Panc1 (cell line): ENCODE results near the gene BRCA2. TPM values are rescaled to one million over a fixed set of nuclear protein-coding genes. Genes with fewer than 3 reads are reported as not detected.
A peak's percentile ranks its signal among the peaks of the same experiment; 100 is the strongest.

Experiments
- ATAC-seq: fragments of 200-7000 bp; cut with Tn5 transposase; 2 replicates; pipeline ENCODE4 v1.9.1; 2020; ENCODE audit warnings: mild to moderate bottlenecking, moderate library complexity
- BruUV-seq: library from RNA; stranded (reverse); fragments of 400-500 nt; replicated peaks from 2 replicates; lab custom pipeline; 2021; lab: Mats Ljungman, UMichigan
- CTCF ChIA-PET: fragments of 300-600 bp; sonication (Branson Sonifier 250); formaldehyde crosslinking; loops from one replicate; lab custom pipeline; 2022; ENCODE audit warnings: antibody characterized with exemption; lab: Charles Lee
- POLR2A ChIA-PET: fragments of 300-600 bp; sonication (Branson Sonifier 250); formaldehyde crosslinking; loops from one replicate; lab custom pipeline; 2022; ENCODE audit warnings: antibody characterized with exemption; lab: Charles Lee
- DNase-seq: peaks from one replicate; pipeline ENCODE4 v3.0.0-alpha.2; 2010; ENCODE audit warnings: low read depth, low spot score
- H3K27ac ChIP-seq: 2 replicates; pipeline ENCODE4 v1.5.1; 2011; ENCODE audit warnings: mild to moderate bottlenecking, low read length, inconsistent platforms
- H3K27me3 ChIP-seq: fragments of 200-500 bp; sonication (Bioruptor generic); 2 replicates; pipeline ENCODE4 v1.6.0; 2014; ENCODE audit warnings: low read length, inconsistent platforms; ENCODE audit not compliant: control insufficient read depth, insufficient read depth
- H3K36me3 ChIP-seq: fragments of 200-500 bp; sonication (Bioruptor generic); 2 replicates; pipeline ENCODE4 v1.5.1; 2014; ENCODE audit warnings: inconsistent platforms, mild to moderate bottlenecking, low read length, moderate library complexity; ENCODE audit not compliant: control insufficient read depth, insufficient read depth
- H3K4me1 ChIP-seq: 2 replicates; pipeline ENCODE4 v1.5.1; 2011; ENCODE audit warnings: inconsistent platforms, mild to moderate bottlenecking, low read length, moderate library complexity; ENCODE audit not compliant: control insufficient read depth, insufficient read depth
- H3K4me3 ChIP-seq, 2 experiments: 2 replicates each; pipeline ENCODE4 v1.5.1; 2011 to 2012; ENCODE audit warnings: low read depth in 2 of 2, low read length in 2 of 2, mild to moderate bottlenecking in 2 of 2, inconsistent platforms in 1 of 2, moderate library complexity in 1 of 2
- H3K9me3 ChIP-seq: fragments of 200-500 bp; sonication (Bioruptor generic); 2 replicates; pipeline ENCODE4 v1.5.1; 2014; ENCODE audit warnings: low read depth, mild to moderate bottlenecking, inconsistent platforms, low read length, moderate library complexity; ENCODE audit not compliant: control insufficient read depth, insufficient read depth
- POLR2AphosphoS5 ChIP-seq: IDR thresholded peaks from 2 replicates; pipeline ENCODE4 v1.6.1; 2012; ENCODE audit warnings: mild to moderate bottlenecking, low read depth, low read length, moderate library complexity
- SIN3A ChIP-seq: IDR thresholded peaks from 2 replicates; pipeline ENCODE4 v1.6.1; 2012; ENCODE audit warnings: low read depth, mild to moderate bottlenecking, low read length, moderate library complexity, borderline replicate concordance; ENCODE audit not compliant: insufficient read depth
- TCF7L2 ChIP-seq: IDR thresholded peaks from 2 replicates; pipeline ENCODE4 v1.6.1; 2011; ENCODE audit warnings: mild to moderate bottlenecking, low read depth, low read length, inconsistent platforms
- in situ Hi-C: cut with HindIII; loops from 2 replicates; pipeline ENCODE4 v1.10.0; 2016; ENCODE audit warnings: low sequenced_read_pairs, low pct_unique_long_range_greater_than_20kb
- intact Hi-C: fragments of 100-400 bp; cut with micrococcal nuclease; formaldehyde crosslinking; loops from one replicate; pipeline ENCODE4 v1.10.0; 2022; ENCODE audit not compliant: unreplicated experiment
- total RNA-seq: library from RNA; stranded (reverse); gene quantifications from one replicate; pipeline ENCODE4 v1.2.1, GENCODE V29; 2021; ENCODE audit not compliant: unreplicated experiment
- TF ChIP-seq, protein P1 (sequence below): fragments of 450-650 bp; IDR thresholded peaks from 2 replicates; pipeline ENCODE4 v1.5.1; 2017; ENCODE audit warnings: mild to moderate bottlenecking
- TF ChIP-seq, protein P2 (sequence below), 2 experiments: IDR thresholded peaks; 2 replicates each; pipeline ENCODE4 v1.6.1; 2011 to 2012; ENCODE audit warnings: low read depth in 2 of 2, control low read depth in 1 of 2, low read length in 1 of 2, mild to moderate bottlenecking in 1 of 2, moderate library complexity in 1 of 2; ENCODE audit not compliant: insufficient read depth in 1 of 2

The BRCA2 gene
- total RNA-seq, 1 experiment from 2014 or later: 8.4 TPM

DNA sequence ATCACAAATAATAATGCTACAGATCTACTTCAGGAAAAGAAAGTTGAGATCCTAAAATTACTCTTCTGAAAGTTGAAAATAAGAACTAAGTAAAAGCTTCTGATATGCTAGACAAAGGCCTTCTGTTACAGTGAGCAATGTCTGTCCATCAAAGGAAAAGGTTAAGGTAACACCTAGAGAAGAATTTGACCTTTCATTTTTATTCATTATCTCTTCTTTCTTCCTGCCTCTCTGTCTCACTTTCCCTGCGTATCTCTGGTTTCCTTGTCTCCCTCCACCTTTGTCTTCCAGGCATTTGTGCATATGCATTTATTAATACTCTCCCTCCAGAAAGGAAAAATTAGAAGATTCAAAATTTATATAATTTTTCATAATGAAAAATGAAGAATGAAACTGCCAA, 49.2 kb upstream of the BRCA2 start:
- ChIA-PET POLR2A (no interaction called here), CTCF (no interaction called here)
- BruUV-seq: no TSS peak
- H3K4me3 ChIP-seq: no peak overlapping the region
- no peaks in the 10 kb centered on the region for H3K9me3 ChIP-seq
- no peaks in the 10 kb centered on the region for H3K36me3 ChIP-seq
- no peaks in the 10 kb centered on the region for H3K4me1 ChIP-seq
- in situ Hi-C loops (no loop called here), intact Hi-C loops (no loop called here)
- H3K27ac ChIP-seq: no peak overlapping the region
- ATAC-seq (no peak), DNase-seq (no peak)
- no peak for TF ChIP-seq TCF7L2
- TF ChIP-seq, protein P1, sequence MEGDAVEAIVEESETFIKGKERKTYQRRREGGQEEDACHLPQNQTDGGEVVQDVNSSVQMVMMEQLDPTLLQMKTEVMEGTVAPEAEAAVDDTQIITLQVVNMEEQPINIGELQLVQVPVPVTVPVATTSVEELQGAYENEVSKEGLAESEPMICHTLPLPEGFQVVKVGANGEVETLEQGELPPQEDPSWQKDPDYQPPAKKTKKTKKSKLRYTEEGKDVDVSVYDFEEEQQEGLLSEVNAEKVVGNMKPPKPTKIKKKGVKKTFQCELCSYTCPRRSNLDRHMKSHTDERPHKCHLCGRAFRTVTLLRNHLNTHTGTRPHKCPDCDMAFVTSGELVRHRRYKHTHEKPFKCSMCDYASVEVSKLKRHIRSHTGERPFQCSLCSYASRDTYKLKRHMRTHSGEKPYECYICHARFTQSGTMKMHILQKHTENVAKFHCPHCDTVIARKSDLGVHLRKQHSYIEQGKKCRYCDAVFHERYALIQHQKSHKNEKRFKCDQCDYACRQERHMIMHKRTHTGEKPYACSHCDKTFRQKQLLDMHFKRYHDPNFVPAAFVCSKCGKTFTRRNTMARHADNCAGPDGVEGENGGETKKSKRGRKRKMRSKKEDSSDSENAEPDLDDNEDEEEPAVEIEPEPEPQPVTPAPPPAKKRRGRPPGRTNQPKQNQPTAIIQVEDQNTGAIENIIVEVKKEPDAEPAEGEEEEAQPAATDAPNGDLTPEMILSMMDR: no peak
- TF ChIP-seq, protein P2, sequence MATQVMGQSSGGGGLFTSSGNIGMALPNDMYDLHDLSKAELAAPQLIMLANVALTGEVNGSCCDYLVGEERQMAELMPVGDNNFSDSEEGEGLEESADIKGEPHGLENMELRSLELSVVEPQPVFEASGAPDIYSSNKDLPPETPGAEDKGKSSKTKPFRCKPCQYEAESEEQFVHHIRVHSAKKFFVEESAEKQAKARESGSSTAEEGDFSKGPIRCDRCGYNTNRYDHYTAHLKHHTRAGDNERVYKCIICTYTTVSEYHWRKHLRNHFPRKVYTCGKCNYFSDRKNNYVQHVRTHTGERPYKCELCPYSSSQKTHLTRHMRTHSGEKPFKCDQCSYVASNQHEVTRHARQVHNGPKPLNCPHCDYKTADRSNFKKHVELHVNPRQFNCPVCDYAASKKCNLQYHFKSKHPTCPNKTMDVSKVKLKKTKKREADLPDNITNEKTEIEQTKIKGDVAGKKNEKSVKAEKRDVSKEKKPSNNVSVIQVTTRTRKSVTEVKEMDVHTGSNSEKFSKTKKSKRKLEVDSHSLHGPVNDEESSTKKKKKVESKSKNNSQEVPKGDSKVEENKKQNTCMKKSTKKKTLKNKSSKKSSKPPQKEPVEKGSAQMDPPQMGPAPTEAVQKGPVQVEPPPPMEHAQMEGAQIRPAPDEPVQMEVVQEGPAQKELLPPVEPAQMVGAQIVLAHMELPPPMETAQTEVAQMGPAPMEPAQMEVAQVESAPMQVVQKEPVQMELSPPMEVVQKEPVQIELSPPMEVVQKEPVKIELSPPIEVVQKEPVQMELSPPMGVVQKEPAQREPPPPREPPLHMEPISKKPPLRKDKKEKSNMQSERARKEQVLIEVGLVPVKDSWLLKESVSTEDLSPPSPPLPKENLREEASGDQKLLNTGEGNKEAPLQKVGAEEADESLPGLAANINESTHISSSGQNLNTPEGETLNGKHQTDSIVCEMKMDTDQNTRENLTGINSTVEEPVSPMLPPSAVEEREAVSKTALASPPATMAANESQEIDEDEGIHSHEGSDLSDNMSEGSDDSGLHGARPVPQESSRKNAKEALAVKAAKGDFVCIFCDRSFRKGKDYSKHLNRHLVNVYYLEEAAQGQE (IDR thresholded peaks at IDR 0.05; ENCODE audit: insufficient read depth in 1 of 2, low read depth in 2 of 2, low read length in 1 of 2): no peak
- TF ChIP-seq SIN3A: no peak
- TF ChIP-seq POLR2AphosphoS5: no peak
- H3K27me3 ChIP-seq: no peaks in the 10 kb centered on the region

DNA sequence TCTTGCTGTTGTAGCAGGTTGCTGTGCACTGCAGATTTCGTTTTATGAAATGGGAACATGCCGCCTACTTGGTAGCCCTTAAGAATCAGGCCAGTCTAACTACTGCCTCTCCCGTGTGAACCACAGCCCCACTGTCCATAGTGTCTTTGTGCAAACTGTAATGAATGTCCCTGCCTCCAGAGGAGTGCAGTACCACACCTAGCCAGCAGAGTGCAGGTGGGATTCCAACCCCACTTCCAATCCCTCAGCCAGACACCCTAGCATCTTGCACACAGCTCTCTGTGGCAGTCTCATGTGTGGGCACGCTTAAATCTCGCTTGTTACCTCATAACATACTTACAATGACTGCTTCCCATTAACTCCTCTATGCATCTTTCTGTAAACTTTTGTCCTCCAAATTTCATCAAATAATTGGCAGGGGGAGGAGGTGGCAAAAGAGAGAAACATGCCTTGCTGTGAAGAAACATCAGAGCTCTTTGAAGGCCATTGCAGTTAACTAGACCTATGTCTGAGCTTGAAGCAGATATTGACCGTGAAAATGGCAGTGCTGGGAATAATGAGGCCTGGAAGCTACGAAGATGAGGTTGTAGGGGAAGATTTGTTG, 47.4 kb upstream of the BRCA2 start:
- no peak overlapping the region for H3K27ac ChIP-seq
- in situ Hi-C loops: no loop called here
- POLR2A ChIA-PET: no interaction called here
- no peak overlapping the region for H3K4me3 ChIP-seq
- TF ChIP-seq TCF7L2: no peak
- TF ChIP-seq, protein P1: peak; percentile 48
- no peak for TF ChIP-seq SIN3A
- no peak for TF ChIP-seq POLR2AphosphoS5
- TF ChIP-seq, protein P2 (IDR thresholded peaks at IDR 0.05; ENCODE audit: insufficient read depth in 1 of 2, low read depth in 2 of 2, low read length in 1 of 2): no peak
- CTCF ChIA-PET: no interaction called here
- intact Hi-C loops: no loop called here
- no TSS peak for BruUV-seq
- no peaks in the 10 kb centered on the region for H3K9me3 ChIP-seq
- H3K4me1 ChIP-seq: no peaks in the 10 kb centered on the region
- ATAC-seq: no peak
- H3K27me3 ChIP-seq: no peaks in the 10 kb centered on the region
- H3K36me3 ChIP-seq: no peaks in the 10 kb centered on the region
- peak; percentile 42 for DNase-seq
